HG03378 (cell line): Measurements from ENCODE around the gene C1QL4.
"Not testable (repeated sequence)": the region's sequence is repeated elsewhere in the genome, so short reads cannot be mapped to it uniquely, and the experiment has no call there.

ENCODE experiments used
- ATAC-seq: cut with Tn5 transposase; IDR thresholded peaks from one replicate; pipeline ENCODE4 v1.9.1; 2021; ENCODE audit warnings: mild to moderate bottlenecking, moderate library complexity; ENCODE audit not compliant: unreplicated experiment

C1QL4 gene

DNA sequence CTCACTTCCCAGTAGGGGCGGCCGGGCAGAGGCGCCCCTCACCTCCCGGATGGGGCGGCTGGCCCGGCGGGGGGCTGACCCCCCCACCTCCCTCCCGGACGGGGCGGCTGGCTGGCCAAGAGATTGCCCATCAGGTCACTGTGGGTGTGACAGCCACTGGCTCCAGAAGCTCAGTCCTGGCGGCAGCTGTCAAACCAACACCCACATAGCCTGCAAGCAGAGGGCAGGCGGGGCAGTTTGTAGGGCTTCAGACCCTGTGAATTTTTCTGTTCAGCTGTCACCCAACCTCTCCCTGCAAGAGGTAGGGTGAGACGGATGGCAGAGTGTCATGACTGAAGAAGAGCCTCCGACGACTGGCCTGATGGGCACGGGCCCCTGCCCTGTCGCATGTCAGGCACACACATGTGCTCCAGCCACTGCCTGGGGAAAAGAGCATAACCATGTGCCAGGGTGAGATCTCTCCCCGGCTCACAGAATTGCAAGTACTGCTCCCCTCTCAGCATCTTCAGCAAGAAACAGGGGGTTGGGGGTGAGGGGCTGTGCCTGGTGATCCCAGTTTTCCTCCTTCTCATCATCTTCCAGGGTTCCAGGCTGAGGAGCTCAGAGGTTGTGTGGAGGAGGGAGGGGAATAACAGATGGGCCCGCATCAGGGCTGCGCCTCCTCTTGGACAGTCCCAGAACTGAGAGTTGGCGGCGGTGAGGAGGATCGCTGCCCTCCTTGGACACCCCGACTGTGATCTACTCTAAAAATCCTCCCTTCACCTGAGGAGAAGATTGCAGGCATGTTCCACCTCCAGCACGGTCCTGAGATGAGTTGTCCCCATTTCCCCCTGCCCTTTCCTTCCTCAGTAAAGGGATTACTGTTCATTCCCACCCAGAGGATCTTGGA is 53.2 kb downstream of the C1QL4 start:
- no peak for ATAC-seq

DNA sequence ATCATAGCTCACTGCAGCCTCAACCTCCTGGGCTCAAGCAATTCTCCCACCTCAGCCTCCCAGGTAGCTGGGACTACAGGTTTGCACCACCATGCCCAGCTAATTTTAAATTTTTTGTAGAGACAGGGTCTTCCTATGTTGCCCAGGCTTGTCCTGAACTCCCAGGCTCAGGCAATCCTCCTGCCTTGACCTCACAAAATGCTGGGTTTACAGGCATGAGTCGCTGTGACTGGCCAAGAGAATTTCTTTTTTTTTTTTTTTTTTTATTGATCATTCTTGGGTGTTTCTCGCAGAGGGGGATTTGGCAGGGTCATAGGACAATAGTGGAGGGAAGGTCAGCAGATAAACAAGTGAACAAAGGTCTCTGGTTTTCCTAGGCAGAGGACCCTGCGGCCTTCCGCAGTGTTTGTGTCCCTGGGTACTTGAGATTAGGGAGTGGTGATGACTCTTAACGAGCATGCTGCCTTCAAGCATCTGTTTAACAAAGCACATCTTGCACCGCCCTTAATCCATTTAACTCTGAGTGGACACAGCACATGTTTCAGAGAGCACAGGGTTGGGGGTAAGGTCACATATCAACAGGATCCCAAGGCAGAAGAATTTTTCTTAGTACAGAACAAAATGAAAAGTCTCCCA is 54.1 kb downstream of the C1QL4 start:
- ATAC-seq, result not testable (repeated sequence)
